ENCODE data around the gene PILRA.
"Not testable (repeated sequence)": the region's sequence is repeated elsewhere in the genome, so short reads cannot be mapped to it uniquely, and the experiment has no call there.

The PILRA gene
- 1.2 to 2.2 reads per million in 2 donors for total RNA-seq

DNA sequence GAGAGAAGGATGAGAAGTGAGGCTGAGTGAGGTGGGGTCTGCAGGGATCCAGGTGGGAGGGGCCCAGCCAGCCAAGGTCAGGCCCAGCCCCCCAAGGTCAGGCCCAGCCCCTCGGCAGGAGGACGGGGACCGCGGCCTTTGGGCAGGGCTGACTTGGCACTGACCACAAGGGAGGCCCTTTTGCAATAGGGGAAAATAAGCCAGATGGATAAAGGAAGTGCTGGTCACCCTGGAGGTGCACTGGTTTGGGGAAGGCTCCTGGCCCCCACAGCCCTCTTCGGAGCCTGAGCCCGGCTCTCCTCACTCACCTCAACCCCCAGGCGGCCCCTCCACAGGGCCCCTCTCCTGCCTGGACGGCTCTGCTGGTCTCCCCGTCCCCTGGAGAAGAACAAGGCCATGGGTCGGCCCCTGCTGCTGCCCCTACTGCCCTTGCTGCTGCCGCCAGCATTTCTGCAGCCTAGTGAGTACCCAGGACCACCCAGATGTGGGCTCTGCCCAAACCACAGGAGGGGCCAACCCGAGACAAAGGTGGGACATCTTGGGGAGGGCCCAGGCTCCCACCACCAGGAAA is at the start of gene PILRA:
TSS of gene PILRA (plus strand) at position 227 of the 571 bp plus-strand sequence. CDS start at position 397, 170 bp downstream.
- DNase-seq, result no peak

DNA sequence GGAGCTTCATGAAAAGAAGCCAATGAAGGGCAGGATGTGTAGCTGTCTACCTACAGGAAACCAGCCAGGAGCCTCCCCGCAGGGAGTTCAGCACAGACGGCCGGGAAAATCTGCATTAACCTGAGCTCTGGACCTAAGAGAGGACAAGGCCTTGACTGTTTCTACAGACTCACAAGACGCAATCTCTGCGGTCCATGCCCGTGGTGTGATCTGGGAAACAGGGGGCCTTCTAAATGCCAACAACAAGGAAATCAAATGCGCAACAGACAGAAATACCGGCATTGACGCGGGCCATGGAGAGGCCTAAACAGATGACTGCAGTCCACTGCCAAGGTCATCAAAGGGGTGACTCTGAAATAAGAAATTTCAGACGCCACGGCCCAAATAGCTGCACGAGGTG is 49.1 kb upstream of the PILRA start:
- DNase-seq, result not testable (repeated sequence)

DNA sequence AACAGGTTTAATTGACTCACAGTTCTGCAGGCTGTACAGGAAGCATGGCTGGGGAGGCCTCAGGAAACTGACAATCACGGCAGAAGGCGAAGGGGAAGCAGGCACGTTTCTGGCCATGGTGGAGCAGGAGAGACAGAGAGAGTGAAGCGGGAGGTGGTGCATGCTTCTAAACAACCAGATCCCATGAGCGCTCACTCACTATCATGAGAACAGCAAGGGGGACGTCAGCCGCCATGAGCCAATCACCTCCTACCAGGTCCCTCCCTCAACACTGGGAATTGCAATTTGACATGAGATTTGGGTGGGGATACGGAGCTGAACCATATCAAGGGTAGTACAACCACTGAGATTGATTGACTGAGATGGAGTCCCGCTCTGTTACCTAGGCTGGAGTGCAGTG is 47.6 kb upstream of the PILRA start:
- DNase-seq, result not testable (repeated sequence)

DNA sequence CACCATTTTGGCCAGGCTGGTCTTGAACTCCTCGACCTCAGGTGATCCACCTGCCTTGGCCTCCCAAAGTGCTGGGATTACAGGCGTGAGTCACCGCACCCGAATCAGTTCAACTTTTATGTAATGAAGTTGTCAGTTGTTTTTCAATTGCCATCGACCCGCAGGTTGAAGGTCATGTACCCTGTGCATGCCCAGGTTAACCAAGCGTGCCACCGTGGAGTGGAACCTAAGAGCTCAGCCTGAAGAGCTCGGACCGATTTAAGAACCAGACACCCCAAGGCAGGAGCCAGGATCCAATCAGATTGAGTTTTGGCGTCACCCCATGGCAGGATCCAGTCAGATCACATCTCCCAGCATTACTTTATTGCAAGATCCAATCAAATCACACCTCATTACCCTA is 46.4 kb upstream of the PILRA start:
- DNase-seq, result not testable (repeated sequence)

DNA sequence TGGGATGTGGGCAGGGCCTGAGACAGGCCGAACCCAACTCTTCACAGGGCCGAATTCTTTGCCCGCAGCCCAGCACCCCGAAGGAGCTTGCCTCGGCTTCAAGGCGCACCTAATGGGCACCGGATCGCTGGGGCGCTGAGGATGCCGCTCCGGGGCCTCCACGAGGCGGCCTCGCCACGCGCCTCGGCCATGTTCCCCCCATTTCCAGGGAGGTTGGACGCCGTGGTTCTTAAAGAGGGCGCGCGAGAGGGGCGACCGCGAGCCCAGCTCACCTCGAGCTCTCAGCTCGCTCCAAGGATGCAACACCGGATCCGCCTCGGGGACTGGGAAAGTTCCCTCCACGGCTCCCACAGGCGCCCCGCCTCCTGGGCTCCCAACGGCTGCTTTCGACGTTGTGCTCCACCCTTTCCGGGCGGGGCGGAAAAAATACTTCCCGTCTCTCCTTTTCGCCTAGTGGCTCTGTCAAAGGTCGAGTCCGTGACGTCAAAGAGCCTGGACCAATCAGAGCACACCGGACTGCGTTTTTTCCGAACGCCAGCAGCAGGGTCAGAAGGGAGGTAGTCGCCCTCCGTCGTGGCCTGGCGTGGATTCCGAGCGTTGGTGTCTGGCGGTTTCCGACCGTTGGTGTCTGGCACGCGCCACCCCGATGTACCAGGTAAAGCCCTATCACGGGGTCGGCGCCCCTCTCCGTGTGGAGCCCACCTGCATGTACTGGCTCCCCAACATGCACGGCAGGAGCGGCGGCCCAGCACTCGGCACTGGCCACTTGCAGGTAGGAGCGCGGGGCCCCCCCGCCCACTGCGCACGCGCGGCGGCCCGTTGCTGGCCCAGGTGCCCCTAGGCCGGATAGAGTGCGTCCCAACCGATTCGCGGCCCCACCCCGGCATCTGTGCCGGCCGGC is 37.5 kb upstream of the PILRA start:
- peak; percentile 76 to 90 (median 83) for DNase-seq

DNA sequence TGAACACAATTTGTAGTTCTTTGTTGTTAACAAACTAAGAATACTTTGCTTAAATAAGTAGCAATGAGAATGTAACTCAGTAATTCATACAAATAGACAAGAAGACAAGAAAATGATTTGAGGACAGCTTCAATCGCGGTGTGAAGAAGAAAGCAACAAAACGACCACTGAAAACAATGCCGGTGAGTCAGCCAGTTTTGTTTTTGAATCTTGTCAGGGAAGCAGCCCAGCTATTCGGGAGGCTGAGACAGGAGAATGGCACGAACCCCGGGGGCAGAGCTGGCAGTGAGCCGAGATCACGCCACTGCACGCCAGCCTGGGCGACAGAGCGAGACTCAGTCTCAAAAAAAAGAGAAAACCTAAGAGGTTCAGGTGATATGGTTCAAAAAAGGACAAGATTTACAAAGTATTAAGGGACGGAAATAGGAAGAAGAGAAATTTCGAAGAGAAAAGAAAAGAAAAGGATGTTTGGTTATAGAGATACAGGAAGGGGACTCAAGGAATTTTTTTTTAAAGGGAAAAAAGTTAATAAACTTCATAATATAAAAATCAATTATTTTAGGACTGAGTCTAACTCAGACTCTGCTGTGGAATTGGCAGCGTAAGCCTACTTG is 35.1 kb upstream of the PILRA start:
- not testable (repeated sequence) for DNase-seq

DNA sequence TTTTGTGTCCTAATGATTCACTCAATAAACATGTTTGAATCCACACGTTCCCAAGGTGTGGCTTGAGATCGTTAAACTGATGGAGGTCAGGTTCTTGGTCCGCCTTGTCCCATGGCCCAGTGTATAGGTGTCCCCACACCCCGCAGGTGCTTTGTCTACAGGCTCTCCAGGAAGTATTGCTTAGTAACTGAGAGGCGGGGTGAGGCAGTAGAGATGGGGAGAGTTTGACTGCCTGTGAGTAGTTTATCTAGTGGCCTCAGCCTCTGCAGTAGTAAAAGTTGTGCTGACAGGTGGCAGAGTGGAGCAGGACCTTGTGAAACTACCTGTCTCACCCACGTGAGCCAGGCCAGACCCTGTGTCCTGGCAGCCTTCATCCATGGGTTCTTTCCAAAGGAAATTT is 32.0 kb upstream of the PILRA start:
- DNase-seq, result not testable (repeated sequence)

DNA sequence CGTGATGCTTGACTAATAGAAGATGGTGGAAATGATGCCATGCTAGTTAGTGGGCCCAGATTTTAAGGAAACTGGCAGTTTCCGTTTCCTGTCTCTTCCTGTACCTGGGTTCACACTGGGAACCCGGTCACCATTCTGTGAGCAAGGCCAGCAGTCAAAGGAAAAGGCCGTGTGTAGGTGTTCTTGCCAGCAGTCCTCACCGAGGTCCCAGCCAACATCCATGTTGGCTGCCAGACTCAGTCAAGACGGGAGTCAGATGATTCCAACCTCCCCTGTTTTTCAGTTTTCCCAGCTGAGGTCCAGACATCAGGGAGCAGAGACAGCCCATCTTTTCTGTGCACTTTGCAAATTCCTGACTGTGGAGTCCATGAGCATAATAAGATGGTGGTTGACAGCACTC is 30.5 kb upstream of the PILRA start:
- no peak for DNase-seq

DNA sequence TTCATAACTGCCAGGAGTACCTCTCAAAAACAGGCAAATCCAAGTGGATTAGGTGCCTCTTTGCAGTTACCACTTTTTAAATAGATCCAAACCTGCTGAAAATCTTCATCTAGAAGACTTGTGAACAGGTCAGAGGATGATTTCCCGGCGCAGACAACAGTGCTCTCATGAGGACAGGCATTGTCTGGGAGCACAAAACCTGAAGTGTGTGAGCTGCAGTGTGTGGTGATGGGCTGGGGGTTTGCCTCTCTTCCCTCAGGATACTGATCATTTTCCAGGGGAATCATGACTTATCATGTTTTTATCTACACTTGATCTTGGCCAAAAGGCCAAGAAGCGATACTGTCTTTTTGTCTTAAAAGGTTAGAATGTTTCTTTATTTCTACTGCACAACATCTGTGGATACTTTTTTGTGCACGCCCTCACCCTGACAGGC is 29.1 kb upstream of the PILRA start:
- not testable (repeated sequence) for DNase-seq

DNA sequence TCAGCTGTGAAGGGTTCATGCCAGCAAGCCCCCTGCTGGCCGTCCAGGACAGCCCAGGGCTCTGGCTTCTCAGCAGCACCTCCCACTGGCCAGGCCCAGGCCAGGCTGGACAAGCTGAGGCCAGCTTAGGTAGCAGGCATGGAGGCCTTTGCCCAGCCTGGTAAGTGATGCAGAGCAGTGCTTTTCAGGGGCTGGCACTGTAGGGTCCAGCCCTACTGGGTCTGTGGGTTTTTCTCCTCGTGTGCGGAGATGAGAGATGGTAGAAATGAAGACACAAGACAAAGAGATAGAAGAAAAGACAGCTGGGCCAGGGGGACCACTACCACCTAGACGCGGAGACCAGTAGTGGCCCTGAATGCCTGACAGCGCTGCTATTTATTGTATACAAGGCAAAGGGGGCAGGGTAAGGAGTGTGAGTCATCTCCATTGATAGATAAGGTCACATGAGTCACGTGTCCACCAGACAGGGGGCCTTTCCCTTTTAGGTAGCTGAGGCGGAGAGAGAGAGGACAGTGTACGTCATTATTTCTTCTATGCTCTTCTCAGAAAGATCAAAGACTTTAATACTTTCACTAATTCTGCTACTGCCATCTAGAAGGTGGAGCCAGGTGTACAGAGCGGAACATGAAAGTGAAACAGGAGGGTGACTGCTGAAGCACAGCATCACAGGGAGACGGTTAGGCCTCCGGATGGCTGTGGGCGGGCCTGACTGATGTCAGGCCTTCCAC is 28.6 kb upstream of the PILRA start:
- DNase-seq, result peak; percentile 52 to 97 (median 80)

DNA sequence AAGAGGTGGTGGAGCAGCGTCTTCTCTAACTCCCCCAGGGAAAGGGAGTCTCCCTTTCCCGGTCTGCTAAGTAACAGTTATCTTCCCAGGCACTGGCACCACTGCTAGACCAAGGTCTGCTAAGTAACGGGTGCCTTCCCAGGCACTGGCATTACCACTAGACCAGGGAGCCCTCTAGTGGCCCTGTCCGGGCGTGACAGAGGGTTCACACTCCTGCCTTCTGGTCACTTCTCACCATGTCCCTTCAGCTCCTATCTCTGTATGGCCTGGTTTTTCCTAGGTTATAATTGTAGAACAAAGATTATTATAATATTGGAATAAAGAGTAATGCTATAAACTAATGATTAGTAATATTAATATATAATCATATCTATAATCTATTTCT is 28.0 kb upstream of the PILRA start:
- peak; percentile 22 to 61 (median 54) for DNase-seq

DNA sequence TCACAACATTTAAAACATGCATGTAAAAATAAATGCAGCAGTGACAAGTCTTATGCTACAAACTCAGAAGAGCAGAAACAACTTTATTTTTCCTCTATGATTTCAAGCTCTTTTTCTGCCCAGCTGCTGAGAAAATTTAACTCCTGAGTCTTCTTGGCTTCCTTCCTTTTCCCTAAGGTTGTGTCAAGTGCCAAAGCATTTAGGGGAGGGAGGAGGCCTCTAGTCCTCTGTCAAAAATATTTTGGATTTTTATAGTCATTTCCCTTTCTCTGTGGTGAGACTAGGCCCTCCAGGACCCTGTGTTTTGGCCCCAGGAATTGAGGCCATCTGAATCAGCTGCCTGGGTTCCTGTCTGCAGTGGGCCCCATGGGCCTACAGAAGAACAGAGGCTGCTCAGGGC is 26.4 kb upstream of the PILRA start:
- DNase-seq, result no peak

DNA sequence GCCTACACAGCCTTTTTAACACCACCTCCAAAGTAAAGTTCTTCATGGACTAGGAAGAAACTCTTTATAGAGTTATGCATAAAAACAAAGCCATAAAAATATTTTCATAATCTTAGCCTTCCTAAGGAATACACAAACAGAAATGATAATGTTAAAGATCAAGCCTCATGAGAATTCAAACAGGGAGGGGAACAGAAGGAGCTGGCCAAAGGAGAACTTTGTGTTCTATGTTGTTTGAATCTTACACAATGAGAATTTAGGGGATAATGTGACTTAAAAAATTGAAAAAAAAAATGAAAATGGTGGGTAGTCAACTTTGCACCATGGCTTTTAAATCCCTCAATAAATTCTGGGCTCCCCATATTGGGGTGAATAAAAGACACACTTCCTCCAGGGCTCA is 24.5 kb upstream of the PILRA start:
- no peak for DNase-seq

DNA sequence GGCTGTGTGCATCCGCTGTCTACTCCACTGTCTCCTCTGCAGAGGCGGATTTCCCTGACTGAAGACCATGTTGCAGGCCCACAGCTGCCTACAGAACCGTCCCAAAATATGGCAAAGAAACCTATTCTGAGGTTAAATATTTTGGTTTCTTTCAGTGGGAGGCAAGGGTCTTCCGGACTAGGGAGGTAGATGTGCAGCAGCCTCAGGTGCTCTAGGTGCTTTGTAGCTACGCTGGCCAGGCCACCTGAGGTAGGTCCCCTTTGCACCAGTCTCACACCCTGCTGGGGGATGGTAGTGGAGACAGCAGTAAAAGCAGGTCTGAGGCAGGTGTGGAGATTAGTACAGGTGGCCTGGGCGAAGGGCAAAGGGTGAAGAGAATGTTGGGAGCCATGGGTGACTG is 23.5 kb upstream of the PILRA start:
- DNase-seq, result no peak

DNA sequence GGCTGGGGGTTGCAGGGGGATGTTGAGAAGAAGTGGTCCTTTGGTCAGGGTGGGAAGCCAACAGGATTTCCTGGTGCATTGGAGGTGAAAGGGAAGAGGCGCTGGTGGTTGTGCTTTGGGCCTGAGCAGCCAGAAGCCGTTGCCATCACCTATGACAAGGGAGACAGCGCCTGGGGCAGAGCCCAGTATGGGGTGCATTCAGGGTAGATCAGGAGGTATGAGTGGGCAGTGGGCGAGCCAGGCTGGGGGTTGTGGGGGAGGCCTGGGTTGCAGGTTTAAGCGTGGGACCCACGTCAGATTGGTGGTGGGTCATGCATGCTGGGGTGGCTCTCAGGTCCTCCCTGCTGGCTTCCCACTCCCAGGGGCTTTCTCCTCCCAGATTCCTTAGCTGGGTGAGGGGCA is 21.6 kb upstream of the PILRA start:
- no peak for DNase-seq

DNA sequence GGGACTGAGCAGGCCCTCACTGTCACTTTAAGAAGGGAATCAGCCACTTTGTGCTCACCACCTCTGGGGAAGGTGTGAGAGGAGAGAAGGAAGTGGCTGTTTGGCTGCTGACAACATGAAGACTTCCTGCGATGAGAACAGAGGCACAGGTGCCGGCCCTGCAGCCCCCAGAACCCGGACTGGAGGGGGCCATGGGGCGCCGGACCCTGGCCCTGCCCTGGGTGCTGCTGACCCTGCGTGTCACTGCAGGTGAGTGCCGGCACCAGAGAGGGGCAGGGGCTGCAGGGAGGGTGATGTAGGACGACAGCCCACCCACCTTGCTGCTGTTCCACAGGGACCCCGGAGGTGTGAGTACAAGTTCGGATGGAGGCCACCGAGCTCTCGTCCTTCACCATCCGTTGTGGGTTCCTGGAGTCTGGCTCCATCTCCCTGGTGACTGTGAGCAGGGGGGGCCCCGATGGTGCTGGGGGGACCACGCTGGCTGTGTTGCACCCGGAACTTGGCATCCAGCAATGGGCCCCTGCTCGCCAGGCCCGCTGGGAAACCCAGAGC is 21.0 kb upstream of the PILRA start:
- DNase-seq, result peak in 1 of 5 experiments; percentile 51

DNA sequence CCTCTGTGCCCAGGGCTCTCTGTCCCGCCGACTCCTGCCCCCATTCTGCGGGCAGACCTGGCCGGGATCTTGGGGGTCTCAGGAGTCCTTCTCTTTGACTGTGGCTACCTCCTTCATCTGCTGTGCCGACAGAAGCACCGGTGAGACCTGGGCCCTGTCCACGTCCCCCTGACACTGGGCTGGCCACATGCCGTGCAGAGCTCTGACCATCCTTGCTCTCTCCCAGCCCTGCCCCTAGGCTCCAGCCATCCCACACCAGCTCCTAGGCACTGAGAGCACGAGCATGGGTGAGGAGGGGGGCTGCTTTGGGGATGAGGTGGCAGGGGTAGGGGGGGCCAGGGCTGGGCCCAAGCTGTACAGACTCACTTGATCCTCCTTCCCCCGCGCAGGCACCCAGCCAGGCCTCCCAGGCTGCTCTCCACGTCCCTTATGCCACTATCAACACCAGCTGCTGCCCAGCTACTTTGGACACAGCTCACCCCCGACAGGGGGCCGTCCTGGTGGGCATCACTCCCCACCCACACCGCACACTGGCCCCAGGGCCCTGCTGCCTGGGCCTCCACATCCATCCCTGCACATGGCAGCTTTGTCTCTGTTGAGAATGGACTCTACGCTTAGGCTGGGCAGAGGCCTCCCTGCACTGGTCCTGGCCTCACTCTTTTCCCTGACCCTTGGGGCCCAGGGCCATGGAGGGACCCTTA is 20.2 kb upstream of the PILRA start:
- no peak for DNase-seq

DNA sequence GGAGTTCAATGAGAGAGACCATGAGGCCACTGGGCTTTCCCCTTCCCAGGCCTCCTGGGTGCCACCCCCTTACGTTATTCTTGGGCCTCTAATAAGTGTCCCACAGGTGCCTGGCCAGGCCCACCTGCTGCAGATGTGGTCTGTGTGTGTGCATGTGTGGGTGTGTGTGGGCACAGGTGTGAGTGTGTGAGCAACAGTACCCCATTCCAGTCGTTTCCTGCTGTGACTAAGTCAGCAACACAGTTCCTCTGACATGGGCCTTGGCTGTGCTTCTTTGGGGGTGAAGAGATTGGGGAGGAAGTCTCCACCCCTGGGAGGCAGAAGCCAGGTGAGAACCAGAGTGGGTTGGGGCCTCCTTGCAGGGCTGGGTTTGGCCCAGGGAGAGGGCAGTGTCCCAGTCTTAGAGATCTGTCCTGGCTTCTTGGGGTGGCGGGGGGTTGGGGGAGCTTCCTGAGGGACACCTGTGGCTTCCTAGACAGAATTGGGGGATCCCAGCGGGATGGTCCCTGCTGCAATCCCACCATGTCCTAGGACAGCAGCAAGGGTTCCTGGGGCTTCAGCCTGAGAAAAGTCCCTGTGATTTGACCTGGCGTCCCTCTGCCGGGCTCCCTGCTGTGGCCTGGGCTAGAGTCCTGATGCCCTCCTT is 19.5 kb upstream of the PILRA start:
- DNase-seq, result peak in 1 of 5 experiments; percentile 50

DNA sequence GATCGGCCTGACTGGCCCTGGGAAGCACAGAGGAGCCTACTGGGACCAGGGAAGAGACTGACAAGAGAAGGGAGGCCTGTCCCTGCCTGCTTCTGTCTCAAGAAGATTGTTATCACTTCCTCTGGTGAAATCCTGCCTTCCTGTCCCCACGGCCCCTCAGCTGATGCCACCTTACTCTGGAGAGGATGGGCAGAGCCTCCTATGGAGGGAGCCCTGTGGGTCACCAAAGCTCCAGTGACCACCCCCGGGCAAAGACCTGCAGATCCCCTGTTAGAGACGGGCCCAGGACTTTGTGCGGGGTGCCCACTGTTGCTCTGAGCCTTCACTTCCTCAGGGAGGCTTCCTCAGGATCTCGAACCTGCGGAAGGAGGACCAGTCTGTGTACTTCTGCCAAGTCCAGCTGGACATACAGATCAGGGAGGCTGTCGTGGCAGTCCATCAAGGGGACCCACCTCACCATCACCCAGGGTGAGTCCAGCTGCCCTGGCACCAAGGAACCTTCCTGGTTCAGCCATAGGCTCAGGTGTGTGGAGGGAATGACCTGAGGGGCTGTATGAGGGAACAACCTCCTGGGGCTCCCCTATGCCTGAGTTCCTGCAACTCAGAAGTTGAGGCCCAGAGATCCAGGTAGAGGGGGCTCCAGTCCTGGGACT is 16.7 kb upstream of the PILRA start:
- no peak for DNase-seq

DNA sequence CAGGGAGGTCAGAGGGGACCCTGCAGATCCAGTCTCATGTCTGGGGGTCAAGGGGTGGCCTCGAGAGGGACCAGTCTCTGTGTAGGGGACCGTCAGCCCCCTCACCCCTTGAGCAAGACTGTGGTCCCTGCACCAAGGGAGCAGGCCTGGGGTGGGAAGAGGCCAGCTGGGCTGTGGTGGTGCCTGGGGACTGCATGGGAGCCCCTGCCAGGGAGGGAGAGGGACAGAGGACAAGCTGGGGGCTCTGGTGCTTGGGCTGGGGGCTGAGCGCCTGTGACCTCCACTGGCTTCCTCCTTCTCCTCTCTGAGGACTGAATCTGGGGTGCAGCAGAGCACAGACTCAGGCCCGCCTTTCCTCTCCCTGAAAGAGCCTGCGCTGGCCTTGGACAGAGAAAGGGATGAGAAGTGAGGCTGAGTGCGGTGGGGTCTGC is 16.1 kb upstream of the PILRA start:
- no peak for DNase-seq

Measured in T-helper 2 cell (primary cell).